K562 treated with DMSO at 1 percent for 4 hours (cell line): ENCODE measurements around the gene XPA. TPM values are rescaled to one million over a fixed set of nuclear protein-coding genes. Genes with fewer than 3 reads are reported as not detected.

Experiments
- total RNA-seq: library from RNA; unstranded; fragments of 300-600 nt; gene quantifications from 2 replicates; pipeline ENCODE4 v1.2.3, GENCODE V29; 2022; ENCODE audit not compliant: insufficient read depth

Gene XPA
- 8.0 and 8.2 TPM in 2 replicates for total RNA-seq

DNA sequence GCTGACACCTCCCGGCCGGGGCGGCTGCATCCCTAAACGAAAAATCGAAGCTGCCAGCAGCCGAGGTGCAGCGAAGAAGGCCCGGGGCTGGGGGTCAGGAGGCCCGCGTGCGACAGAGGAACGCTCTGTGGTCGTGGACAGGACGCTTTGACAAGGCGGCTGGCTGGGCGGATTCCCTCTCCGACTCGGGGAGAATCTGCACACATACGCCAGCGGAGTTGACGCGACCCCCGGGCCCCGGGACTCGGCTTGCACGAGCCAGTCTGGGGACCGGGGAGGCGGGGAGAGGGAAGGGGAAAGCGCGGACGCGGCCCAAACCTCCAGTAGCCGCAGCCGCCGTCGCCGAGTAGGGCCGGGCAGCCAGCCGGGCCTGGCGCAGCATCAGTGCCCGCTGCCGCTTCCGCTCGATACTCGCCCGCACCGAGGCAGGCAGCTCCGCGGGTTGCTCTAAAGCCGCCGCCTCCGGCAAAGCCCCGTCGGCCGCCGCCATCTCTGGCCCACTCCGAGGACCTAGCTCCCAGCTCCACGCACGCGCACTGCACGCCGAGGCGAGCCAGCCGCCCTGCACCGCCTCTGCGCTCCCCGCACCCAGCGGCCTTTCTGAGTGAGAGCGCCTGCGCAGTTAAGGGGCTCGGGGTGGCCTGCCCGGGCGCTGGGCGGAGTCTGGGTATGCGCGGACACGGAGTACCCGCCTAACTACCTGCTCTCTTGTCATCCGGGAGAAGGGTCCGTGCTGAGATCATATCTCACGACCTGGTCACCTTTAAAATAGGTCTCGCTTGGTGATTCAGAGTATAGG, at the start of gene XPA:
Gene XPA (minus strand): TSS at position 538 of the 799 bp plus-strand sequence. CDS start 48 bp downstream, at position 490.

DNA sequence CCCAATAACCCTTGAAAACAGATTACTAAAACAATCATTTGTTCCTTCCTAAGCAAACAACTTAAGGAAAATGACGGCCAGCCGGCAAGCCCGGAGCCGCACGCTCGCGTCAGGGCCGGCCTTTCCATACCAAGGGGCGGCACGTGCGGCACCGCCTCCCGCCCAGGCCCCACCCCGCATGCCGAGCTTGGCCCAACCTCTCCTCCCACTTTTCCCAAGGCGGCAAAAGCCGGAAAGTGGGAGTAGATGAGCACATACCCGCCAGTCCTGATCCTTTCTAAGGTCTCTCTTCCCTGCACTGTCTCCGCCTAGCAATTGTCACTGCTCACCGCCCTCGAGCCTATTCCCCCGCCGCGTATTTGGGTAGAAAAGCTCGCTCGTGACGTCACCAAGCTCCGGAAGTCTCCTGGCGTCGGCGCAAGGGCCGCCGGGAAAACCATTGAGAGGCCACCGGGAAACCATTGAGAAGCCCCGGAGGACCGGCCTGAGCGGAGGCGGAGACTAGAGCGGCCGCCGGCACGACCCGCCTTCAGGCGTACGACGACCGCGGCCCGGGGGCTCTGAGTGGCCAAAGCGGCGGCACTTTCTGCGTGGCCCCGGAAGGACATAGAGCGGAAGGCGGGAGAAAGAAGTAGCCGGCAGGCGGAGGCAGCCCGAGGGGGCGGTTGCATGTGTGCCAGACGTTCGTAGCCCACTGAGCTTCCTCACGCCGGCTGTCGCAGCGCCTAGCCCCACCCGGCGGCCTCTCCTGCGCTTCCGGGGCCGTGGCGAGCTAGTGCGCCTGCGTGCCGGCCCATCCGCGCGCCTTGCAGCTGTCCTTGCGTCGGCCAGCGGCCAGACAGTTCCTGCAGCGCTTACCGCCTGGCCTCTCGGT, 63.9 kb downstream of the XPA start, which contains the start of the genes NCBP1 and TSTD2:
Gene NCBP1 (plus strand): TSS at position 837 of the 874 bp plus-strand sequence. CDS start 61 bp downstream, outside the sequence.
Gene TSTD2 (minus strand): TSS at position 384 of the 874 bp plus-strand sequence. CDS start 5,806 bp downstream, outside the sequence.

Other genes starting within 250 kb of the XPA start
- gene TMOD1, start 195.7 kb downstream of the XPA start, total RNA-seq: 12.0 and 15.1 TPM in 2 replicates
- 10.3 and 12.1 TPM in 2 replicates for gene TSTD2, start 64.0 kb downstream of the XPA start, total RNA-seq
- gene NCBP1, start 63.5 kb downstream of the XPA start, total RNA-seq: 15.8 and 16.7 TPM in 2 replicates
- gene FOXE1, start 155.9 kb upstream of the XPA start, total RNA-seq: not detected in 2 replicates
- gene TRMO, start 225.2 kb upstream of the XPA start, total RNA-seq: 4.7 and 8.6 TPM in 2 replicates
- 6.6 and 7.4 TPM in 2 replicates for gene HEMGN, start 240.8 kb upstream of the XPA start, total RNA-seq